Natural killer cell (primary cell): ENCODE measurements around the gene SIPA1L3. TPM values are rescaled to one million over a fixed set of nuclear protein-coding genes. Genes with fewer than 3 reads are reported as not detected.

ENCODE experiments used
- ATAC-seq, 3 donors: fragments of 150-1000 bp in 2 of 3; fragments of 200-7000 bp in 1 of 3; cut with Tn5 transposase; 1 replicate in 1 of 3; 2 replicates in 2 of 3; pipeline ENCODE4 v1.10.0; 2021; ENCODE audit warnings: mild to moderate bottlenecking in 2 of 3, moderate library complexity in 2 of 3
- DNase-seq, 2 donors: peaks; one replicate each; pipeline versions ENCODE4 v3.0.0 to v3.0.0-alpha.2; 2013 to 2021; ENCODE audit warnings: mixed read lengths in 1 of 2
- H3K27ac ChIP-seq: one replicate; pipeline ENCODE4 v1.5.1; 2013; ENCODE audit warnings: mild to moderate bottlenecking, low read length
- H3K27me3 ChIP-seq: one replicate; pipeline ENCODE4 v1.6.1; 2013; ENCODE audit warnings: low read length; ENCODE audit not compliant: control insufficient read depth, insufficient read depth
- H3K36me3 ChIP-seq: one replicate; pipeline ENCODE4 v1.6.1; 2013; ENCODE audit warnings: low read length; ENCODE audit not compliant: control insufficient read depth, insufficient read depth
- H3K4me1 ChIP-seq: one replicate; pipeline ENCODE4 v1.6.1; 2013; ENCODE audit warnings: low read length; ENCODE audit not compliant: control insufficient read depth, insufficient read depth
- H3K4me3 ChIP-seq: one replicate; pipeline ENCODE4 v1.5.1; 2013; ENCODE audit warnings: low read length
- H3K9me3 ChIP-seq: one replicate; pipeline ENCODE4 v1.6.1; 2013; ENCODE audit warnings: low read length; ENCODE audit not compliant: control insufficient read depth, insufficient read depth
- H3K27ac Mint-ChIP-seq, 2 donors: one replicate each; pipeline ENCODE4 v1.8.0; 2022; ENCODE audit warnings: mild to moderate bottlenecking in 2 of 2, mixed read lengths in 2 of 2, moderate library complexity in 1 of 2
- H3K27me3 Mint-ChIP-seq, 2 donors: one replicate each; pipeline ENCODE4 v1.8.0; 2022; ENCODE audit warnings: low read depth in 2 of 2, mixed read lengths in 2 of 2
- H3K36me3 Mint-ChIP-seq: one replicate; pipeline ENCODE4 v1.8.0; 2022; ENCODE audit warnings: mixed read lengths
- H3K4me1 Mint-ChIP-seq, 2 donors: one replicate each; pipeline ENCODE4 v1.8.0; 2022; ENCODE audit warnings: mixed read lengths in 2 of 2
- H3K4me3 Mint-ChIP-seq: one replicate; pipeline ENCODE4 v1.8.0; 2022; ENCODE audit warnings: mild to moderate bottlenecking, moderate library complexity, mixed read lengths
- H3K9me3 Mint-ChIP-seq, 2 donors: one replicate each; pipeline ENCODE4 v1.8.0; 2022; ENCODE audit warnings: mixed read lengths in 2 of 2
- CTCF ChIP-seq: fragments of 200-600 bp; IDR thresholded peaks from one replicate; pipeline ENCODE4 v1.8.0; 2022; ENCODE audit warnings: antibody characterized with exemption
- WGBS: methylation state at CpG from one replicate; pipeline ENCODE4 v1.1.7; 2013; ENCODE audit warnings: missing lambda C conversion rate; ENCODE audit not compliant: insufficient coverage; 5-methylcytosine and 5-hydroxymethylcytosine counted together
- intact Hi-C: fragments of 100-400 bp; cut with micrococcal nuclease; formaldehyde crosslinking; loops from one replicate; pipeline ENCODE4 v1.14.2; 2022
- total RNA-seq, 4 donors: library from RNA; stranded (reverse); fragments of 120-200 nt in 1 of 4; gene quantifications; one replicate each; pipeline versions ENCODE4 v1.2.3 to v1.2.4, GENCODE V29; 2013 to 2022

SIPA1L3 gene
- total RNA-seq, 3 donors from 2014 or later (not counting 1 experiment from before 2014, with no cell fraction given) = 34.4 to 35.8 (median 35.4) TPM

- WGBS = 71% methylated on average over 5 of the region's 5 CpGs
- H3K36me3 Mint-ChIP-seq = no peaks in the 10 kb centered on the region
- intact Hi-C loops = loop anchor here (5.0 kb wide), 1 partner anchor 188 kb away; no protein-coding TSS in a partner anchor
- Histone ChIP-seq H3K4me3 (no peak overlapping the region), H3K36me3 (peaks cover 4% of the 10 kb centered on the region), H3K27me3 (no peaks in the 10 kb centered on the region), H3K27ac (no peak overlapping the region), H3K4me1 (no peaks in the 10 kb centered on the region), H3K9me3 (no peaks in the 10 kb centered on the region)
- TF ChIP-seq CTCF = no peak
- DNase-seq (no peak), ATAC-seq (no peak)
- H3K27me3 Mint-ChIP-seq = no peaks in the 10 kb centered on the region
- no peak overlapping the region for H3K4me3 Mint-ChIP-seq
- H3K9me3 Mint-ChIP-seq = no peaks in the 10 kb centered on the region
- peaks cover 0 to 6% of the 10 kb centered on the region in 2 donors for H3K4me1 Mint-ChIP-seq
- H3K27ac Mint-ChIP-seq = peak overlapping the region in 1 of 2 donors; percentile 15
Measured at GRCh38 chr19:38143847-38144246, 236.8 kb downstream of the SIPA1L3 start.

GRCh38 chr19:38144667-38145066 is 237.7 kb downstream of the SIPA1L3 start:
- Mint-ChIP-seq H3K36me3 (no peaks in the 10 kb centered on the region), H3K4me3 (no peak overlapping the region), H3K4me1 (peaks cover 0 to 6% of the 10 kb centered on the region in 2 donors), H3K9me3 (no peaks in the 10 kb centered on the region), H3K27ac (peak overlapping the region; percentile 15 to 29), H3K27me3 (no peaks in the 10 kb centered on the region)
- intact Hi-C loops = loop anchor here (5.0 kb wide), 1 partner anchor 188 kb away; no protein-coding TSS in a partner anchor
- Histone ChIP-seq H3K36me3 (peaks cover 4% of the 10 kb centered on the region), H3K27ac (no peak overlapping the region), H3K9me3 (no peaks in the 10 kb centered on the region), H3K4me1 (no peaks in the 10 kb centered on the region), H3K4me3 (no peak overlapping the region), H3K27me3 (no peaks in the 10 kb centered on the region)
- no peak for TF ChIP-seq CTCF
- no peak for ATAC-seq
- WGBS = 97% methylated on average over 6 of the region's 6 CpGs
- no peak for DNase-seq

DNA sequence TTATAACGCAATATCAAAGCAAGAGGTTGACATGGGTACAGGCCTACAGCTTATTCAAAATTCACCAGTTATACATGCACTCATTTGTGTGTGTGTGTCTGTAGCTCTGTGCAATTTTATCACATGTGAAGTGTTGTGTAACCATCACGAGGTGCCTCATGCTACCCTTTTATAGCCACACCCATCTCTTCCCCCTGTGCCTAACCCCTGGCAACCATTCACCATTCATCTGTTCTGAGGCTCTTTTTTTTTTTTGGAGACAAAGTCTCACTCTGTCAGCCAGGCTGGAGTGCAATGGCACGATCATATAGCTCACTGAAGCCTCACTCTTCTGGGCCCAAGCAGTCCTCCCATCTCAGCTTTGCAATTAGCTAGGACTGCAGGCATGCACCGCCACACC is 238.6 kb downstream of the SIPA1L3 start:
- peaks cover 4% of the 10 kb centered on the region for H3K36me3 ChIP-seq

More for the DNA sequence above, 238.6 kb downstream of the SIPA1L3 start:
- WGBS = 90% methylated on average over 4 of the region's 4 CpGs
- intact Hi-C loops = no loop called here
- Mint-ChIP-seq H3K4me1 (peaks cover 0 to 6% of the 10 kb centered on the region in 2 donors), H3K27me3 (no peaks in the 10 kb centered on the region), H3K36me3 (no peaks in the 10 kb centered on the region), H3K4me3 (no peak overlapping the region), H3K9me3 (no peaks in the 10 kb centered on the region), H3K27ac (no peak overlapping the region)
- ATAC-seq (no peak), DNase-seq (no peak)
- Histone ChIP-seq H3K4me3 (no peak overlapping the region), H3K27ac (no peak overlapping the region), H3K9me3 (no peaks in the 10 kb centered on the region), H3K27me3 (no peaks in the 10 kb centered on the region), H3K4me1 (no peaks in the 10 kb centered on the region)
- no peak for TF ChIP-seq CTCF
